HG02970 (cell line): ENCODE results near the gene PDZRN4.
"Not testable (repeated sequence)": the region's sequence is repeated elsewhere in the genome, so short reads cannot be mapped to it uniquely, and the experiment has no call there.

Experiments
- ATAC-seq: cut with Tn5 transposase; IDR thresholded peaks from one replicate; pipeline ENCODE4 v1.9.1; 2021; ENCODE audit warnings: mild to moderate bottlenecking, moderate library complexity, moderate number of reproducible peaks; ENCODE audit not compliant: unreplicated experiment, low FRiP score

The PDZRN4 gene

GRCh38 chr12:41536813-41537490, 348.8 kb downstream of the PDZRN4 start:
- no peak for ATAC-seq

GRCh38 chr12:41537522-41537921, 349.4 kb downstream of the PDZRN4 start:
- no peak for ATAC-seq

- no peak for ATAC-seq
Observed at GRCh38 chr12:41545761-41546160, 357.6 kb downstream of the PDZRN4 start.

- not testable (repeated sequence) for ATAC-seq
Observed at GRCh38 chr12:41547071-41547470, 359.0 kb downstream of the PDZRN4 start.

- ATAC-seq: no peak
Observed at GRCh38 chr12:41548926-41549325, 360.8 kb downstream of the PDZRN4 start.

- no peak for ATAC-seq
Observed at GRCh38 chr12:41552588-41552987, 364.5 kb downstream of the PDZRN4 start.

- ATAC-seq: no peak
Observed at GRCh38 chr12:41556176-41556575, 368.1 kb downstream of the PDZRN4 start.

GRCh38 chr12:41557344-41557743, 369.2 kb downstream of the PDZRN4 start:
- ATAC-seq: no peak

- ATAC-seq: no peak
Observed at GRCh38 chr12:41558671-41559070, 370.6 kb downstream of the PDZRN4 start.

GRCh38 chr12:41563051-41563450, 374.9 kb downstream of the PDZRN4 start:
- ATAC-seq: no peak

- ATAC-seq: no peak
Observed at GRCh38 chr12:41564816-41565215, 376.7 kb downstream of the PDZRN4 start.

GRCh38 chr12:41566703-41567102, 378.6 kb downstream of the PDZRN4 start:
- ATAC-seq: no peak

- no peak for ATAC-seq
Observed at GRCh38 chr12:41573445-41573844, 385.3 kb downstream of the PDZRN4 start.

GRCh38 chr12:41576925-41577324, 388.8 kb downstream of the PDZRN4 start:
- ATAC-seq: no peak

GRCh38 chr12:41577995-41578394, 389.9 kb downstream of the PDZRN4 start:
- ATAC-seq: no peak

GRCh38 chr12:41585784-41586183, 397.7 kb downstream of the PDZRN4 start:
- no peak for ATAC-seq

- no peak for ATAC-seq
Observed at GRCh38 chr12:41587574-41587973, 399.5 kb downstream of the PDZRN4 start.

GRCh38 chr12:41589878-41590277, 401.8 kb downstream of the PDZRN4 start:
- ATAC-seq: no peak

- no peak for ATAC-seq
Observed at GRCh38 chr12:41596190-41596589, 408.1 kb downstream of the PDZRN4 start.

- no peak for ATAC-seq
Observed at GRCh38 chr12:41604830-41605229, 416.7 kb downstream of the PDZRN4 start.

- no peak for ATAC-seq
Observed at GRCh38 chr12:41605545-41606305, 417.6 kb downstream of the PDZRN4 start.
